Endothelial cell (in vitro differentiated cells): ENCODE measurements around the gene RBX1. TPM values are rescaled to one million over a fixed set of nuclear protein-coding genes. Genes with fewer than 3 reads are reported as not detected.

Source experiments
- DNase-seq: peaks from one replicate; pipeline ENCODE4 v3.0.0; 2021; ENCODE audit warnings: low spot score
- H3K27ac Mint-ChIP-seq: one replicate; pipeline ENCODE4 v1.8.0; 2021; ENCODE audit warnings: mixed read lengths, inconsistent platforms; ENCODE audit not compliant: unreplicated experiment
- H3K27me3 Mint-ChIP-seq: one replicate; pipeline ENCODE4 v1.8.0; 2021; ENCODE audit warnings: mild to moderate bottlenecking, moderate library complexity, mixed read lengths, inconsistent platforms; ENCODE audit not compliant: unreplicated experiment
- H3K36me3 Mint-ChIP-seq: one replicate; pipeline ENCODE4 v1.8.0; 2021; ENCODE audit warnings: mild to moderate bottlenecking, low read depth, mixed read lengths, inconsistent platforms; ENCODE audit not compliant: unreplicated experiment
- H3K4me1 Mint-ChIP-seq: one replicate; pipeline ENCODE4 v1.8.0; 2021; ENCODE audit warnings: mild to moderate bottlenecking, mixed read lengths, inconsistent platforms; ENCODE audit not compliant: unreplicated experiment
- H3K4me3 Mint-ChIP-seq: one replicate; pipeline ENCODE4 v1.8.0; 2021; ENCODE audit warnings: mild to moderate bottlenecking, mixed read lengths, inconsistent platforms; ENCODE audit not compliant: unreplicated experiment
- H3K9me3 Mint-ChIP-seq: one replicate; pipeline ENCODE4 v1.8.0; 2021; ENCODE audit warnings: mixed read lengths, inconsistent platforms; ENCODE audit not compliant: unreplicated experiment
- total RNA-seq: library from RNA; stranded (reverse); fragmentation: NEBNext Ultra II Directional; extraction: Animal tissue kit (Norgen Biotek cat#: 25700); gene quantifications from one replicate; pipeline ENCODE4 v1.2.1, GENCODE V29; 2021; ENCODE audit not compliant: unreplicated experiment
- TF ChIP-seq, protein P1 (sequence below): fragments of 200-600 bp; sonication (generic); IDR thresholded peaks from one replicate; pipeline ENCODE4 v1.5.0; 2021; ENCODE audit warnings: antibody characterized with exemption; ENCODE audit not compliant: unreplicated experiment

RBX1 gene
- total RNA-seq, 1 donor from 2014 or later, result 74.3 TPM

DNA sequence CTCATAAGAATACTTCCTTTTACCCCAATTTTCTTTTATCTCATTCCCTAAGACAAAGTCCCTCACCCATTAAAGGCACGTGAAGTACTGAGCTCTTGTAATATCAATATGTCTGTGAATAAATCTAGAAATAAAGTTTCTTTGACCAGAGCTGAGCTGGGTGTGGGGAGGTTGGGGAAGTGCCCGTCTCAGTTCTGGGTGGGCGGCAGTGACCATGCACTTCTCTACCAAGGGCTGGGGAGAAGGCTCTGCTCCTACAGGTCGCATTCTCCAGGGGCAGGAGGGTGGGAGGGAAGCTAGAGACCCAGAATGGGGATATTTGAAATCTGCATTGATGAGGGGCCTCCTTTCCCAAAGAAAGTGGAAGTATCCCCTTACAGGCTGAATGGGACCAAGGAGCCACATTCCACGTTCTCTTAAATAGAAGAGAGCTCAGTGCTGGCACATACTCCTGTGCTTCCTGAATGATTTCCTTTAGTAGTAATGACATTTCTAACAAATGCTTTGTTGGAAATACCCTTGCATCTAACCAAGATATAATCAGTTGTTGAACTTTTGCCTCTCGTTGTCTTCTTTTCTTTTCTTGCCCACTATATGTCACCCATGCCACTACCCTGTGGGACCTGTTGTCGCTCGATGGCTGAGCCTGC, 16.1 kb downstream of the RBX1 start:
- no peak overlapping the region for H3K27ac Mint-ChIP-seq

DNA sequence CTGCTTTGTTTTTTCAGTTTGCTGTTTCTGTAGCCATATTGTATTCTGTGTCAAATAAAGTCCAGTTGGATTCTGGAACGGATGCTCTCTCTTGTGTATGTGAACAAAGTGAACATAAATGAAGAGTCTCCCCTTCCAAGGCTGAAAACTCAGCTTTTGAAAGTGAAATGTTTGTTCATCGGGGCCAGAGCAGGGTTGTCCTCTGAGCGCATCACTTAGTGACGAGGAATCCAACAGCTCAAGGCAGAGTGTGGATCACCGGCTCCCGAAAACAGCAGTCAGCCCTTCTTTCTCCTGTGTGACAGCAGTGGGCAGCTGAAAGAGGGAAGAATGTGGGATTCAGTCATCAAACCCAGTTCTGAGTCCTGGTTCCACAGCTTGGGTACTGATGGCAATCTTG, 21.4 kb downstream of the RBX1 start:
- DNase-seq, result no peak
- peaks cover 11% of the 10 kb centered on the region for H3K36me3 Mint-ChIP-seq
- H3K4me3 Mint-ChIP-seq, result no peak overlapping the region
- peaks cover under 1% of the 10 kb centered on the region for H3K4me1 Mint-ChIP-seq
- H3K27me3 Mint-ChIP-seq, result peaks cover 4% of the 10 kb centered on the region
- TF ChIP-seq, protein P1, sequence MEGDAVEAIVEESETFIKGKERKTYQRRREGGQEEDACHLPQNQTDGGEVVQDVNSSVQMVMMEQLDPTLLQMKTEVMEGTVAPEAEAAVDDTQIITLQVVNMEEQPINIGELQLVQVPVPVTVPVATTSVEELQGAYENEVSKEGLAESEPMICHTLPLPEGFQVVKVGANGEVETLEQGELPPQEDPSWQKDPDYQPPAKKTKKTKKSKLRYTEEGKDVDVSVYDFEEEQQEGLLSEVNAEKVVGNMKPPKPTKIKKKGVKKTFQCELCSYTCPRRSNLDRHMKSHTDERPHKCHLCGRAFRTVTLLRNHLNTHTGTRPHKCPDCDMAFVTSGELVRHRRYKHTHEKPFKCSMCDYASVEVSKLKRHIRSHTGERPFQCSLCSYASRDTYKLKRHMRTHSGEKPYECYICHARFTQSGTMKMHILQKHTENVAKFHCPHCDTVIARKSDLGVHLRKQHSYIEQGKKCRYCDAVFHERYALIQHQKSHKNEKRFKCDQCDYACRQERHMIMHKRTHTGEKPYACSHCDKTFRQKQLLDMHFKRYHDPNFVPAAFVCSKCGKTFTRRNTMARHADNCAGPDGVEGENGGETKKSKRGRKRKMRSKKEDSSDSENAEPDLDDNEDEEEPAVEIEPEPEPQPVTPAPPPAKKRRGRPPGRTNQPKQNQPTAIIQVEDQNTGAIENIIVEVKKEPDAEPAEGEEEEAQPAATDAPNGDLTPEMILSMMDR, result no peak
- H3K27ac Mint-ChIP-seq, result no peak overlapping the region
- no peaks in the 10 kb centered on the region for H3K9me3 Mint-ChIP-seq

More for the DNA sequence above, 16.1 kb downstream of the RBX1 start:
- no peak overlapping the region for H3K4me3 Mint-ChIP-seq
- TF ChIP-seq, protein P1, result no peak
- H3K36me3 Mint-ChIP-seq, result peaks cover 30% of the 10 kb centered on the region
- peaks cover 5% of the 10 kb centered on the region for H3K4me1 Mint-ChIP-seq
- H3K9me3 Mint-ChIP-seq, result no peaks in the 10 kb centered on the region
- no peaks in the 10 kb centered on the region for H3K27me3 Mint-ChIP-seq
- no peak for DNase-seq

GRCh38 chr22:40973144-40973543, 22.0 kb downstream of the RBX1 start:
- no peak overlapping the region for H3K27ac Mint-ChIP-seq
- peaks cover 4% of the 10 kb centered on the region for H3K27me3 Mint-ChIP-seq
- TF ChIP-seq, protein P1, result no peak
- H3K4me3 Mint-ChIP-seq, result no peak overlapping the region
- H3K4me1 Mint-ChIP-seq, result no peaks in the 10 kb centered on the region
- DNase-seq, result no peak
- peaks cover 11% of the 10 kb centered on the region for H3K36me3 Mint-ChIP-seq
- no peaks in the 10 kb centered on the region for H3K9me3 Mint-ChIP-seq

DNA sequence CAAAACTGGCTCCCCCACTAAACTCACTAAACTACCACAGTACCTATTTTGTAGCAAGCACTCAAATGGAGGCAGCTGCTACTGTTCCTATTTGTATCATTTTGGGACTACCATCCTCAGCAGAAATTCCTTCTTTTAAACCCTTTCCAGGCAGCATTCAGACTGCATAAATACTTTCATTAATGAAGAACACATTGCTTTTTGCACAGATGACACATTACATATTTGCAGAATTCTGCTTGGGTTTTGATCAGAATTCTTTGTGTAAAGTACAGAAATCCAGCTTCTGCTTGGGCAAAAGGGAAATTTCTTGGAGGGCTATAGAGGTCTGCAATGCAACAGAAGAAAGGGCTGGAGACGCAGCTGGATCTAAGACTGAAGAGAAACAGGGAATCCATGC, 24.2 kb downstream of the RBX1 start:
- H3K9me3 Mint-ChIP-seq, result no peaks in the 10 kb centered on the region
- H3K27me3 Mint-ChIP-seq, result peaks cover 6% of the 10 kb centered on the region
- H3K4me1 Mint-ChIP-seq, result peaks cover 2% of the 10 kb centered on the region
- TF ChIP-seq, protein P1, result no peak
- H3K27ac Mint-ChIP-seq, result no peak overlapping the region
- DNase-seq, result no peak
- H3K4me3 Mint-ChIP-seq, result no peak overlapping the region
- peaks cover 9% of the 10 kb centered on the region for H3K36me3 Mint-ChIP-seq

DNA sequence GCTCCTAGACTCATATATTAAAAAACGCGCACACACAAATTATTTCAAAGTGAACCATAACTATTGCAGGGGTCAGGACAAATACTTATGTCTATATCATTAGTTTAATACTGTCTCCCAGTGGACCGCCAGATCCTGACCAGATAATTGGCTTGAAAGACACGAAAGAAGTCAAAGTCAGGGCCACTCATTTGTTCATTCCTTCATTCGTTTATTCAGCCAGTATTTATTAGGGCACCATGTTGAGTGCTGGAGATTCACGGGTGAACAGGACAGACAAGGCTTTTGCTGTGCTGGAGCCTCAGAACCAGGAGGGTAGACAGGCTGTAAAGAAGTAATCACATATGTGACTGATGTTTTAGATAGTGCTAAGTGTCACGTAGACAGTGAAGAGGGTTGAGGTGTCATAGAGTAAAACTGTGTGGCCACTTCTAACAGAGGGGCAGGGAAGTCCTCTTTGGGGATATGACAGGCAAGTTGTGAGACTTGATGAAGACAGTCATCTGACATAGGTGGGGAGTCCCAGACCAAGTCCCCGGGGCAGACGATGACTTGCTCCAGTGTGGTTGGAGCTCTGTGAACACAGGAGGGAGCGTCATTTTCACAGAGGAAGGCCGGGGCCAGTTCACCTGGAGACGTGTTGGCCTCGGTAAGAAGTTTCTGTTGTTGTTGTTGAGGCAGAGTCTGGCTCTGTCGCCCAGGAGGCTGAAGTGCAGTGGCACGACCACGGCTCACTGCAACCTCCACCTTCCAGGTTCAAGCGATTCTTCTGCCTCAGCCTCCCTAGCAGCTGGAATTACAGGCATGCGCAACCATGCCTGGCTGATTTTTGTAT, 25.9 kb downstream of the RBX1 start:
- Mint-ChIP-seq H3K27me3 (peaks cover 6% of the 10 kb centered on the region), H3K27ac (no peak overlapping the region), H3K4me1 (peaks cover 2% of the 10 kb centered on the region), H3K36me3 (peaks cover 8% of the 10 kb centered on the region), H3K4me3 (no peak overlapping the region), H3K9me3 (no peaks in the 10 kb centered on the region)
- no peak for DNase-seq
- TF ChIP-seq, protein P1, result no peak
